BLaER1 (cell line): ENCODE results near the gene AGTRAP.

ENCODE experiments used
- H3K27ac ChIP-seq: shearing (Covaris generic); formaldehyde crosslinking; 2 replicates; pipeline ENCODE4 v1.8.1; 2022
- H3K27me3 ChIP-seq: shearing (Covaris generic); formaldehyde crosslinking; 2 replicates; pipeline ENCODE4 v1.8.1; 2022
- H3K36me3 ChIP-seq: shearing (Covaris generic); formaldehyde crosslinking; 2 replicates; pipeline ENCODE4 v1.8.1; 2022
- H3K4me1 ChIP-seq: shearing (Covaris generic); formaldehyde crosslinking; 2 replicates; pipeline ENCODE4 v1.8.1; 2022
- H3K4me2 ChIP-seq: shearing (Covaris generic); formaldehyde crosslinking; 2 replicates; pipeline ENCODE4 v1.8.1; 2022
- H3K4me3 ChIP-seq: shearing (Covaris generic); formaldehyde crosslinking; 2 replicates; pipeline ENCODE4 v1.8.1; 2022
- H3K9ac ChIP-seq: shearing (Covaris generic); formaldehyde crosslinking; 2 replicates; pipeline ENCODE4 v1.8.1; 2022
- H3K9me3 ChIP-seq: shearing (Covaris generic); formaldehyde crosslinking; 2 replicates; pipeline ENCODE4 v1.8.1; 2022
- H4K20me1 ChIP-seq: shearing (Covaris generic); formaldehyde crosslinking; 2 replicates; pipeline ENCODE4 v1.8.1; 2022
- Cebpa-rat ChIP-seq: shearing (Covaris generic); IDR thresholded peaks from 2 replicates; pipeline ENCODE4 v1.8.1; 2022

Gene AGTRAP

DNA sequence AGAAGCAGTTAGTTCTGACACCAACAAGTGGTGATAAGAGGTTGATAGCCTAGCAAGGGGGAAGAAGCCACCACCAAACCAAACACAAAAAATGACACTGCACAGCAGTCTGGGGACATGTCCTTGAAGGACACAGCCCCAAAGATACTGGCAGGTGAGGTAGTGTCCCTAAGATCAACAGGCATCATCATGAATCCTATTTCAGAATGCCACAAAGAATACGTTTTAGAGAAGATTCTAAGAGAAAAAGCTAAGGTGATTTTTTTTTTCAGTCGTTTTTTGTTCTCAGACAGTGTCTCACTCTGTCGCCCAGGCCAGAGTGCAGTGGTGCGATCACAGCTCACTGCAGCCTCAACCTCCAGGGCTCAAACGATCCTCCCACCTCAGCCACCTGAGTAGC lies 50.2 kb downstream of the AGTRAP start:
- H3K27me3 ChIP-seq, result no peaks in the 10 kb centered on the region
- TF ChIP-seq Cebpa-rat, result no peak
- H4K20me1 ChIP-seq, result no peaks in the 10 kb centered on the region
- no peak overlapping the region for H3K27ac ChIP-seq
- no peak overlapping the region for H3K4me3 ChIP-seq
- H3K9ac ChIP-seq, result no peak overlapping the region
- peaks cover 18% of the 10 kb centered on the region; the same call in 1 of the 2 replicates for H3K36me3 ChIP-seq
- H3K9me3 ChIP-seq, result no peaks in the 10 kb centered on the region
- H3K4me1 ChIP-seq, result peaks cover 56% of the 10 kb centered on the region
- peak overlapping the region; percentile 65 for H3K4me2 ChIP-seq

DNA sequence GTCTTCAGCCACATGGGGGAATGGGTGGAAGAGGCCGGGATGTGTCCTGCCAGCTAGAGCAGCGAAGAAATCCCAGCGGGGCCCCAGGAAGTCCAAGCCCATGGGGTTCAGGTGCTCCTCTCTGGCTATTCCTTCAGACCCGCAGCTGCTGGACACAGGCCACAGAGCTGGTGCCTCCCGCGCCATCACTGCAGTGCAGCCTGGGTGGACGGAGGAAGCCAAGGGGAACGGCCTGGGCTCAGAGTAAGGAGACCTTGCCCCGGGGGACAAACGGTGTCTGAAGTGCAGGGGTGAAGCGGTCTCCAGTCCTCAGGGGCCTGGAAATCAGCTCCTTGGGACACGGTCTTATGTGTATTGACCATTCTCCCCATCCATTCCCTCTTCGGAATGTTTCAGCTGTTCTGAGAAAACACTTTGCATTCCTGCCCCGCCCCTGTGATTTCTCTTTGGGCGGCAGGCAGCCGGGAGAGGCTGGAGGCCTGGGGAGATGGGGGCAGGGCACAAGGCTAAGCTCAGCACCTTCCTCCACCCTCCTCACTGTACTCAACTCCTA lies 51.4 kb downstream of the AGTRAP start:
- no peak overlapping the region for H3K9ac ChIP-seq
- no peak overlapping the region for H3K27ac ChIP-seq
- TF ChIP-seq Cebpa-rat, result no peak
- H4K20me1 ChIP-seq, result no peaks in the 10 kb centered on the region
- no peaks in the 10 kb centered on the region for H3K27me3 ChIP-seq
- peaks cover 28% of the 10 kb centered on the region; the same call in 1 of the 2 replicates for H3K36me3 ChIP-seq
- H3K4me2 ChIP-seq, result no peak overlapping the region
- H3K9me3 ChIP-seq, result no peaks in the 10 kb centered on the region
- no peak overlapping the region for H3K4me3 ChIP-seq
- H3K4me1 ChIP-seq, result peaks cover 61% of the 10 kb centered on the region

DNA sequence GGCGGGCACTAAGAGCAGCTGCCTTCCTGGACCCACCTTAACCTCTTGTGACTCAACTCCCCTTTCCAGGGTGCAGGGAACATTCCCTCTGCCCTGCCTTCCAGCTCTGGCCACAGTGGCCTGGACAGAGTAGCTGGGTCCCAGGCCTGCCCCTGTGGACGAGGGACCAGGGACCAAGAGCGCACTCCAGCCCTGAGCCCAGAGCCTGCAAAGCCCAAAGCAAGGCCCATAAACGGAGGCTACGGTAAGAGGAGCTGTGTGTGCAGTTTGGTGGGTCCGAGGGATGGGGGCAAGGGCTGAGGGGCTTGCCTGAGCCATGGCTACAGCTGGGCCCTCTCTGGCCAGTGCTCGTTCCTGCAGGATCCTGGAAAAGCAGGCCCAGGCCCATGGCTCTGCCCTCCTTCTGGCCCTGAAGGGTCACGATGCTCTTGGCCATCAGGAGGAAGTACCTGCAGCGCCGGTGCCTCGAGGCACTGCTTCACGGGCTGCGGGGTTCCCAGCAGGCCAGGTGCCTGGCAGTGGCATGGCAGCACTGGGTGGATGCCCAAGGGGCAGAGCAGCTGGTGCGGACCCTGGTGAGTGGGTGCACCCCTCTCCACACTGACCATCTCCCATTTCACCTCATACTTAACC lies 52.0 kb downstream of the AGTRAP start:
- Histone ChIP-seq H3K4me2 (no peak overlapping the region), H3K27ac (no peak overlapping the region), H3K36me3 (peaks cover 28% of the 10 kb centered on the region; the same call in 1 of the 2 replicates), H3K4me1 (peaks cover 61% of the 10 kb centered on the region), H3K9ac (no peak overlapping the region), H4K20me1 (no peaks in the 10 kb centered on the region), H3K9me3 (no peaks in the 10 kb centered on the region), H3K27me3 (no peaks in the 10 kb centered on the region), H3K4me3 (no peak overlapping the region)
- no peak for TF ChIP-seq Cebpa-rat

DNA sequence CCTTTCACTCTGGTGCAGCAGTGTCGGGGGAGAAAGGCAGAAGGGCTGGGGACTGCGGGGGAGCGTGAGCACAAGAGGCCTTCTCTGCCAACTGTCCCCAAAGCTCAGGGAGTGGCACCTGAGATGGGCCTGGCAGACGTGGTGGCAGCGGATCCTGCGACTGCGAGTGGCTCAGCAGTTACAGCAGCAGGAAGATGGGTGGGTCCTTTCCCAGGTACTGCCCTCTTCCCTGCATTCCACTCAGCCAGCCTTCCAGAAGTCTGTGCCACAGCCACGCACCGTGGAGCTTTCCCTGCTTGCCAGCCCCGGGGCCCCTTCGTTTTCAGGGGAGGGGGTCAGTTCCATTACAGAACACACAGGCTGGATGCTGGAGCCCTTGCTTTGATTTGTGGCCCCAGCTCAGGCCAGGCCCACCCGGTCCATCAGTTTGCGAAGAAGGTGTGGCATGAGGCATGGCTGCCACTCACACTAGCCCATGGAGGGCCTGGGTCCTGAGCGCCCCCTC lies 52.7 kb downstream of the AGTRAP start:
- H3K4me2 ChIP-seq, result no peak overlapping the region
- TF ChIP-seq Cebpa-rat, result no peak
- peak overlapping the region; percentile 58; the same call in 1 of the 2 replicates for H3K27ac ChIP-seq

DNA sequence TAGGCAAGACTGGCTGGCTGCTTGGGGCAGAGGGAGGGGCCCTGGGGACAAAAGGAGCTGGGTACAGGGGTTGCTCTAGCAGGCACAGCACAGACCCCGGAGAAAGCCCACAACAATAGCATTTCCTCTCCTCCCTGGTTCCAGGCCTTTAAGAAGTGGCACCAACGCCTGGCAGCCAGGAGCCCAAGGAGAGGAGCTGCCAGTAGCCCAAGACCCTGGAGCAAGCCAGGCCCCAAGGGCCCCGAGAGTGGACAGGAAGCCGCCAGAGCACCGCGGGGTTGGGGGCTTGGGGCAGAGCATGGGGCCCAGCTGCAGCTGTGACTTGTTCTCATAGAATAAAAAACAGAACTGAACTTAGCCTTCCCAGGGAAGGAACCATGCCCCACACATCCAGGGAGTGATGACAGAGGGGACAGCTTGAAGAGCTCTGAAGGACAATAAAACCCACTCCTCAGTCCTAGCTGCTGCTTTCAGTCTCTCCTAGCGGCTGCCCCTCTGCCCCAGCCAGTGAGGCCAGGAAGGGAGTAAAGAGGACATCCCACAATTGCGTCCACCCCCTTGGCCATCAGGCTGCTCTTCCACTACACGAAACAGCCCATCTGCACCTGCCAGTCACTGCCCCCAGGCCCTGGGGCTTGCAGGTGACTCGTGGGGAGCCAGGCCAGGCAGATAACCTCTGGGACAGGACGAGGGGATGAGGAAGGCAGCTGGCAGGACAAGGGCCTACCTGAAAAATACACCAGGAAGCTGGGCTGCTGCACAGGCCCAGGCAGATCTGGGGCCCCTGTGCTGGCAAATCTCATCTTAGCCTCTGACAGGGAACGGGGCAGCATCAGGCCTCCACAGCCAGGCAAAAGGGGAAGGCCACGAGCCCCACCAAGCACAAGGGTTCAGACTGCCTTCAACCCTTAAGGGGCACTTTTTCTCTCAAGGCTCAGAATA lies 53.5 kb downstream of the AGTRAP start:
- H3K4me2 ChIP-seq, result no peak overlapping the region
- H3K27ac ChIP-seq, result peak overlapping the region; percentile 58
- H3K9me3 ChIP-seq, result no peaks in the 10 kb centered on the region
- H3K27me3 ChIP-seq, result no peaks in the 10 kb centered on the region
- H3K36me3 ChIP-seq, result peaks cover 40% of the 10 kb centered on the region
- no peak for TF ChIP-seq Cebpa-rat
- H4K20me1 ChIP-seq, result no peaks in the 10 kb centered on the region
- H3K4me1 ChIP-seq, result peaks cover 56% of the 10 kb centered on the region
- H3K9ac ChIP-seq, result peak overlapping the region; percentile 30; the same call in 1 of the 2 replicates
- H3K4me3 ChIP-seq, result no peak overlapping the region

More for the DNA sequence above, 52.7 kb downstream of the AGTRAP start:
- Histone ChIP-seq H3K4me1 (peaks cover 61% of the 10 kb centered on the region), H3K27me3 (no peaks in the 10 kb centered on the region), H3K36me3 (peaks cover 33% of the 10 kb centered on the region), H3K9me3 (no peaks in the 10 kb centered on the region), H3K9ac (peak overlapping the region; percentile 30; the same call in 1 of the 2 replicates), H3K4me3 (no peak overlapping the region), H4K20me1 (no peaks in the 10 kb centered on the region)

DNA sequence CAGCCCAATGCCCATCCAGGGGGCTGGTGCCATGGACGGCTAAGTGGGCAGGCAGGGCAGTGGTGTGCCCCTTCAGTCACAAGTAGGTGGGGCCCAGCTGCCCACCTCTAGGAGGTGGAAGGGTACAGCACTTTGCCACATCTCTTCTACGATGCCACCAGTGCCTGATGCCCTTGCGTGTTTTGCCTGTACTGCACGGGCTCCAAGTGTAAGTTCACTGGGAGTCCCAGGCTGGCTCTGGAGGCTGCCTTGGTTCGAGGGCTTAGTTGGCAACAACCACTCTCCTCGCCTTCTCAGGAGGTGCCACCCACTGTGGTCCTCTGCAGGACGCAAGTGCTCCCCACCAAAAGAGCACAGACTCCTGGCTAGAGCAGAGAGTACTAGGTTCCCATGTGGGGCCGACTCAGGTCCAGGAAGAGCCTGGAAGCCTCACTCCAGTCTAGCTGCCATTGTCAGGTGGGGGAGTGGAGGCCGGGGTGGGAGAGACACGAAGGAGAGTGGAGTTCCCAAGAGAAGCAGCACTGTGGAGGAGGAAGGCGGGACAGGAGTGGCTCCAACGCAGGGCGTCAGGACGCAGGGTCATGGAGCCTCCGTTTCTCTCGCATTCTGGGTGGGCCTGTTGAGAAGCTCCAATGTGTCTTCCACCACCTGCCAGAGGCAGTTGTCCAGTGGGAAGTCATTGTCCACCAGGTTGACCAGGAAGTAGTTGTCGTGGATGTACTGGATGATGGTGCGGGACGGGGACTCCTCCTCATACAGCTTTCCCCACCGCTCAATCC lies 54.4 kb downstream of the AGTRAP start:
- Histone ChIP-seq H4K20me1 (no peaks in the 10 kb centered on the region), H3K9ac (0 out of 2 replicates have a peak overlapping the region, but pooled peaks have one; percentile 30), H3K9me3 (no peaks in the 10 kb centered on the region), H3K27me3 (no peaks in the 10 kb centered on the region), H3K4me1 (peaks cover 47% of the 10 kb centered on the region), H3K27ac (peak overlapping the region; percentile 41), H3K36me3 (peaks cover 49% of the 10 kb centered on the region), H3K4me2 (peak overlapping the region; percentile 50), H3K4me3 (no peak overlapping the region)
- no peak for TF ChIP-seq Cebpa-rat

DNA sequence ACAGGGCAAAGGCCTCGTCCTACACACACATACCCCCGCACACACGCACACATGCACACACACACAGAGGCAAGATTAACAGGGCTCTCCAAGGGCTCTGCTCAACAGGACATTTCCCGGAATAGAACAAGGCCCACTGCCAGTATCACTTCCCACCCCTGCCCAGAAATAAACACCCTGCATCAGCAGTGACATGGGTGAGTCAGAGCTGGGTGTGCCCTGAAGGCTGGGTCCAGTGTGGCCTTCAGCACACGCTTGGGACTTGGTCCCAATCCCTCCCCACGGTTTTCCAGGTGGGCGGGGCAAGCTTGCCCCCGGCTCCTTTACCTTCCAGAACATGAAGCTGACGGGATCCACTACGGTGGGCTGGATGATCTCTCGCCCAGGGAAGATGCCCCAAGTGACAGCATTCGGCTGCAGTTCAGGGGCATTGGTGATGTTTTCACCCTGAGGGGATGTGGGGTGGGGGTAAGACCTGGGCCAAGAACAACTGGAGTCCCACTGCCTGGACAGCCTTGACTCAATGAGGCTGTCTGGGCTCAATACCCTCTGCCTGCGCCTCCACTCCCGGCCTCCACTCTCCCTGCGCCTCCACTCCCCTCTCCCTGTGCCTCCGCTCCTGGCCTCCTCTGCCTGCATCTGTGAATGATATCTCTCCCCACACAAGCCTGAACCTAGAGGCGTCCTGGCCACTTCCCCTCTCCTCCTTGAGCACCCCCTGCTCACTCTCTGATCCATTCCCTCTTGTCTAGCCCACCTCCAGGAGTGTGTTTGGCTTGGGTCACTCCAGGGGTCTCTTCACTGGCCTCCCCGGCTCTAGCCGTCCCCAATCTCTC lies 55.2 kb downstream of the AGTRAP start:
- no peaks in the 10 kb centered on the region for H4K20me1 ChIP-seq
- no peak for TF ChIP-seq Cebpa-rat
- peaks cover 42% of the 10 kb centered on the region for H3K4me1 ChIP-seq
- no peaks in the 10 kb centered on the region for H3K27me3 ChIP-seq
- peaks cover 57% of the 10 kb centered on the region for H3K36me3 ChIP-seq
- 0 out of 2 replicates have a peak overlapping the region, but pooled peaks have one; percentile 6 for H3K9ac ChIP-seq
- H3K27ac ChIP-seq, result peak overlapping the region; percentile 41; the same call in 1 of the 2 replicates
- peak overlapping the region; percentile 50 for H3K4me2 ChIP-seq
- H3K9me3 ChIP-seq, result no peaks in the 10 kb centered on the region
- no peak overlapping the region for H3K4me3 ChIP-seq

DNA sequence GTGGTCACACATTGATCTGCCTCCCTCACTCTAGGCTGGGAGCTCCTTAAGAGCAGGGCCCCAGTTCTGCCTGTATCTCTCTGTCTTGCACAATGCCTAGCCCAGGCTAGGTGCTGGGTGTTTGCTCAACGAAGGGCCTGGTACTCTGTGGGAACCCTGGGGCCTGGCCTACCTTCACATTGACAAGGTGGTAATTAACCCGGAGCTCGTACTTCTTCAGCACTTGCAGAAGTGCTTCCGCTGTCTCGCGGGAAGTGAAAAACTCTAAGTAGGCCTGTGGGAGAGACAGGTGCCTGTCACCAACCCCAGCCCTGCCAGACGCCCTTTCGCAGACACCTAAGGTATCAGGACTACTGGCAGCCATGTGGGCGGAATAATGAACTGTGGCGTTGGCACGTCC lies 56.2 kb downstream of the AGTRAP start:
- Histone ChIP-seq H3K4me3 (no peak overlapping the region), H4K20me1 (no peaks in the 10 kb centered on the region), H3K9ac (no peak overlapping the region), H3K9me3 (no peaks in the 10 kb centered on the region), H3K36me3 (peaks cover 61% of the 10 kb centered on the region), H3K4me2 (no peak overlapping the region), H3K27me3 (no peaks in the 10 kb centered on the region), H3K4me1 (peaks cover 42% of the 10 kb centered on the region), H3K27ac (no peak overlapping the region)
- no peak for TF ChIP-seq Cebpa-rat
